ENCODE measurements around the gene SCAMP5. TPM values are rescaled to one million over a fixed set of nuclear protein-coding genes. Genes with fewer than 3 reads are reported as not detected.

SCAMP5 gene
- total and polyA plus RNA-seq, 2 of the 4 experiments (the other 2 are of a cell fraction), result 0.36 to 1.6 TPM

- no CpG with 5 or more reads among the region's 2 CpGs for WGBS, 2 experiments (ENCODE audit: extremely low coverage in 2 of 2, insufficient read length in 1 of 2)
- no peak overlapping the region for H3K27ac ChIP-seq (ENCODE audit: insufficient read depth, low read length)
- no peak overlapping the region for H2AK9ac ChIP-seq (replicated peaks; ENCODE audit: low read depth, low read length, poor library complexity)
- DNase-seq, result no peak
- H3K4me3 ChIP-seq (ENCODE audit: insufficient read depth, low read depth, low read length), result no peak overlapping the region
- CTCF ChIA-PET, result no interaction called here
- no peak overlapping the region for H3K4me2 ChIP-seq (ENCODE audit: low read depth, low read length)
- H3K9ac ChIP-seq (ENCODE audit: low read depth, low read length), result no peak overlapping the region
- no peaks in the 10 kb centered on the region for H3K27me3 ChIP-seq (ENCODE audit: control insufficient read depth, insufficient read depth, low read length)
- H4K5ac ChIP-seq (ENCODE audit: low read depth, low read length), result no peak overlapping the region
- H3K4ac ChIP-seq (ENCODE audit: low read depth, low read length), result no peak overlapping the region
- H2BK20ac ChIP-seq (ENCODE audit: low read depth, low read length), result no peak overlapping the region
- H3K23ac ChIP-seq (ENCODE audit: low read depth, low read length), result no peak overlapping the region
- no peak overlapping the region for H4K91ac ChIP-seq (ENCODE audit: insufficient read depth, low read depth, low read length)
- no peaks in the 10 kb centered on the region for H3K9me3 ChIP-seq (ENCODE audit: control insufficient read depth, insufficient read depth, low read length)
- H4K20me1 ChIP-seq (ENCODE audit: insufficient read depth, low read length), result no peaks in the 10 kb centered on the region; the same call in 1 of the 2 replicates
- no TSS peak for BruUV-seq (replicated peaks)
- no peak overlapping the region for H2BK15ac ChIP-seq (ENCODE audit: low read depth, low read length)
- H3K14ac ChIP-seq (replicated peaks; ENCODE audit: low read depth, low read length), result no peak overlapping the region
- TF ChIP-seq ELK1 (IDR thresholded peaks at IDR 0.05; ENCODE audit: borderline replicate concordance, low read depth, low read length), result no peak
- TF ChIP-seq SMC3 (IDR thresholded peaks at IDR 0.05; ENCODE audit: low read depth, low read length), result no peak
- TF ChIP-seq MXI1 (IDR thresholded peaks at IDR 0.05; ENCODE audit: borderline replicate concordance, low read depth, low read length), result no peak
- no peaks in the 10 kb centered on the region; the same call in 1 of the 2 replicates for H3K36me3 ChIP-seq (ENCODE audit: control insufficient read depth, insufficient read depth, low read length)
- POLR2A ChIA-PET (ENCODE audit: unreplicated experiment), result no interaction called here
- no peak overlapping the region for H2BK120ac ChIP-seq (ENCODE audit: low read depth, low read length)
- H3K4me1 ChIP-seq (ENCODE audit: control insufficient read depth, insufficient read depth, low read length), result peaks cover 11% of the 10 kb centered on the region
- dilution Hi-C loops (cut with HindIII; ENCODE audit: low sequenced_read_pairs, unreplicated experiment), result no loop called here
- in situ Hi-C loops (cut with MboI; ENCODE audit: low sequenced_read_pairs), result no loop called here
- ATAC-seq (ENCODE audit: low read depth), result no peak
- H3K18ac ChIP-seq (ENCODE audit: low read depth, low read length), result no peak overlapping the region
- H3K9me1 ChIP-seq (ENCODE audit: insufficient read depth, low read length), result peaks cover 9% of the 10 kb centered on the region; the same call in 1 of the 2 replicates
- no peak overlapping the region for H3K56ac ChIP-seq (ENCODE audit: extremely low read depth, insufficient read depth, low read length)
- intact Hi-C loops (cut with micrococcal nuclease), result no loop called here
- no peak overlapping the region for H2AK5ac ChIP-seq (ENCODE audit: low read depth, low read length)
- H4K8ac ChIP-seq (ENCODE audit: low read depth in 2 of 2, low read length in 2 of 2), result no peak overlapping the region
- peaks cover 0 to 9% of the 10 kb centered on the region in 2 experiments; a peak in 2 of 4 replicates for H3K79me1 ChIP-seq (ENCODE audit: low read depth in 1 of 2, low read length in 2 of 2)
- H2AFZ ChIP-seq (replicated peaks; ENCODE audit: low read length, poor library complexity), result no peak overlapping the region
- no peak overlapping the region for H2BK5ac ChIP-seq (ENCODE audit: low read depth, low read length, poor library complexity, severe bottlenecking)
These were observed 54.9 kb downstream of the SCAMP5 start for GRCh38 chr15:75050283-75050682.
